DND-41 (cell line): ENCODE measurements around the gene PLCE1.

ENCODE experiments used
- ATAC-seq: fragments of 200-7000 bp; cut with Tn5 transposase; 3 replicates; pipeline ENCODE4 v1.9.1; 2021; ENCODE audit warnings: low read depth; ENCODE audit not compliant: insufficient read depth
- DNase-seq: peaks from one replicate; pipeline ENCODE4 v3.0.0-alpha.2; 2020
- H2AFZ ChIP-seq: 2 replicates; pipeline ENCODE4 v1.6.0; 2012; ENCODE audit warnings: low read depth, low read length
- H3K27ac ChIP-seq: 2 replicates; pipeline ENCODE4 v1.5.1; 2012; ENCODE audit warnings: low read length, inconsistent platforms
- H3K27me3 ChIP-seq: fragments of 200-600 bp; sonication (generic); 2 replicates; pipeline ENCODE4 v1.6.0; 2012; ENCODE audit warnings: low read length, mild to moderate bottlenecking, inconsistent platforms; ENCODE audit not compliant: insufficient read depth, poor library complexity
- H3K36me3 ChIP-seq: 2 replicates; pipeline ENCODE4 v1.5.1; 2012; ENCODE audit warnings: low read length, inconsistent platforms; ENCODE audit not compliant: insufficient read depth
- H3K4me1 ChIP-seq: 2 replicates; pipeline ENCODE4 v1.5.1; 2012; ENCODE audit warnings: mild to moderate bottlenecking, low read length; ENCODE audit not compliant: insufficient read depth
- H3K4me2 ChIP-seq: 2 replicates; pipeline ENCODE4 v1.6.0; 2012; ENCODE audit warnings: mild to moderate bottlenecking, moderate library complexity, low read length, inconsistent platforms; ENCODE audit not compliant: insufficient read depth
- H3K4me3 ChIP-seq, 2 experiments: fragments of 200-600 bp in 1 of 2; shearing (Covaris generic) in 1 of 2; 2 replicates each; pipeline ENCODE4 v1.5.1; 2012 to 2016; ENCODE audit warnings: inconsistent platforms in 2 of 2, low read length in 2 of 2, mild to moderate bottlenecking in 2 of 2, low read depth in 1 of 2, moderate library complexity in 1 of 2
- H3K79me2 ChIP-seq: 2 replicates; pipeline ENCODE4 v1.6.0; 2012; ENCODE audit warnings: low read length, inconsistent platforms; ENCODE audit not compliant: insufficient read depth
- H3K9ac ChIP-seq: 2 replicates; pipeline ENCODE4 v1.6.0; 2012; ENCODE audit warnings: low read depth, mild to moderate bottlenecking, inconsistent platforms, low read length, moderate library complexity
- H3K9me3 ChIP-seq: 2 replicates; pipeline ENCODE4 v1.5.1; 2012; ENCODE audit warnings: low read length, moderate library complexity, mild to moderate bottlenecking, inconsistent platforms; ENCODE audit not compliant: insufficient read depth, severe bottlenecking
- H4K20me1 ChIP-seq: 2 replicates; pipeline ENCODE4 v1.6.0; 2012; ENCODE audit warnings: low read length; ENCODE audit not compliant: insufficient read depth
- CTCF ChIP-seq: IDR thresholded peaks from 2 replicates; pipeline ENCODE4 v1.5.1; 2012; ENCODE audit warnings: borderline replicate concordance, low read length, moderate library complexity, mild to moderate bottlenecking; ENCODE audit not compliant: poor library complexity, severe bottlenecking; ENCODE audit errors: extremely low read depth
- EZH2 ChIP-seq: IDR thresholded peaks from 3 replicates; pipeline ENCODE4 v1.6.1; 2012; ENCODE audit warnings: borderline replicate concordance, low read depth, mild to moderate bottlenecking, moderate library complexity, low read length, inconsistent platforms; ENCODE audit not compliant: severe bottlenecking

The PLCE1 gene

GRCh38 chr10:94006591-94007550, 13.1 kb downstream of the PLCE1 start:
- no peak overlapping the region for H3K4me3 ChIP-seq
- no peak overlapping the region for H3K27ac ChIP-seq
- no peaks in the 10 kb centered on the region for H4K20me1 ChIP-seq
- TF ChIP-seq EZH2 (no peak), CTCF (no peak)
- H3K27me3 ChIP-seq: peaks cover 10% of the 10 kb centered on the region
- no peak overlapping the region for H2AFZ ChIP-seq
- no peaks in the 10 kb centered on the region for H3K9me3 ChIP-seq
- H3K4me2 ChIP-seq: no peak overlapping the region
- no peaks in the 10 kb centered on the region for H3K36me3 ChIP-seq
- DNase-seq (no peak), ATAC-seq (no peak)
- H3K79me2 ChIP-seq: no peaks in the 10 kb centered on the region
- no peak overlapping the region for H3K9ac ChIP-seq
- H3K4me1 ChIP-seq: no peaks in the 10 kb centered on the region

GRCh38 chr10:94008526-94008925, 14.8 kb downstream of the PLCE1 start:
- TF ChIP-seq CTCF: no peak
- no peak for TF ChIP-seq EZH2
- H3K9ac ChIP-seq: no peak overlapping the region
- no peaks in the 10 kb centered on the region for H3K36me3 ChIP-seq
- H4K20me1 ChIP-seq: no peaks in the 10 kb centered on the region
- H3K27me3 ChIP-seq: peaks cover 6% of the 10 kb centered on the region
- H3K27ac ChIP-seq: no peak overlapping the region
- no peaks in the 10 kb centered on the region for H3K9me3 ChIP-seq
- DNase-seq (no peak), ATAC-seq (no peak)
- no peak overlapping the region for H3K4me3 ChIP-seq
- no peaks in the 10 kb centered on the region for H3K79me2 ChIP-seq
- no peak overlapping the region for H3K4me2 ChIP-seq
- no peak overlapping the region for H2AFZ ChIP-seq
- no peaks in the 10 kb centered on the region for H3K4me1 ChIP-seq

- no peak for ATAC-seq
- Histone ChIP-seq H3K27ac (no peak overlapping the region), H3K4me1 (no peaks in the 10 kb centered on the region)
Measured at GRCh38 chr10:94010116-94010515, 16.4 kb downstream of the PLCE1 start.

More at GRCh38 chr10:94010116-94010515, 16.4 kb downstream of the PLCE1 start:
- Histone ChIP-seq H3K9ac (no peak overlapping the region), H3K9me3 (no peaks in the 10 kb centered on the region), H3K27me3 (peaks cover 10% of the 10 kb centered on the region), H3K36me3 (no peaks in the 10 kb centered on the region), H2AFZ (no peak overlapping the region), H3K4me3 (no peak overlapping the region), H3K4me2 (no peak overlapping the region), H4K20me1 (no peaks in the 10 kb centered on the region), H3K79me2 (no peaks in the 10 kb centered on the region)
- no peak for DNase-seq
- TF ChIP-seq CTCF: no peak
- TF ChIP-seq EZH2: no peak
